NCI-H1048 (cell line): ENCODE results near the gene TBC1D10A.

Experiments
- DNase-seq: peaks from one replicate; lab custom pipeline; 2025; lab: John Stamatoyannopoulos, UW

TBC1D10A gene

DNA sequence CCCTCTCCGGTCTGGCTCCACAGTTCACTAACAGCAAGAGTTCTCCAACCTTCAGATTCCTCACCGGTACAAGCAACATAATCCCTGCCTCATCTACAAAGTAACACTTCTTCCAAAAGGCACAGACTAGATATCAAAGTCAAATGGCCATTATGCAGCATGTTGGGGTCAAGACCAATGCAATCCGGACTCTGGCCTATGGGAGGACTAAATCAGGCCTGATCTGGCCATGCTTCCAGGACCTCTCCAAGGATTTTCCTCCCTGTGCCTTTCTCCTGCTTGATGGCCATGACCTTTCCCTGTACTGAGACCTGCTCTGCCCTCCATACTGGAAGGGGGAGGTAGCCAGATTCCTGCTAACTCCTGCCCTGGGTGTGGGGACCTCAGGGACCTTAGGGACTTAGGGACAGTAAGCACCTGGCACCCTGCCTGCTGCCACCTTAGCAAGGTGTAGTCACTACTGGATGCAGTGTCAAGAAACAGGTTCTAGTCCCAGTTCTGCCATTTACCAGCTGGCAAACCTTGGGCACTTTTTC, 6.7 kb downstream of the TBC1D10A start:
- DNase-seq: no peak

DNA sequence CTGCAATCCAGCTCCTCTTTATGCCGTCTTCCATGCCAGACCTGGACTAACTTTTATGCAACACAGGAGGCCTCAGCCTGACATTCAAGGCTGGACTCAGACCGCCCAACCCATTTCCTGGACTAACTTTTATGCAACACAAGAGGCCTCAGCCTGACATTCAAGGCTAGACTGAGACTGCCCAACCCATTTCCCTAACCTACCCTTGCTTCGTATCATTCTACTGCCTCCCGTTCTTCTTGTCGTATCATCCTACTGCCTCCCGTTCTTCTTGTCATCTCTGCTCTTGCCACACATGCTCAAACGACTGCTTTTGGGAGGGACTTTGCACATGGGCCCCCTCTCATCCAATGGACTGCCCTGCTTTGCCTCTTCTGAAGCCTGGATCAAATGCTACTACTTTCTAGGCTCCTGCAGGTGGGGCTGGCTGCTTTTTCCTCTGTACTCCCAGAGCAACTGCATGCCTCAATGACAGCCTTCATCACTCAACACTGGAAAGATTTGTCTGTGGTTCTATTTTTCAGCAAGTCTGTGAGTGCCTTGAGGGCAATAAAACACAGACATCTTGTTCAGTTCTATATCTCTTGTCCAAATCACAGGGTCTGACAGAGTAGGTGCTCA, 7.8 kb downstream of the TBC1D10A start:
- no peak for DNase-seq

DNA sequence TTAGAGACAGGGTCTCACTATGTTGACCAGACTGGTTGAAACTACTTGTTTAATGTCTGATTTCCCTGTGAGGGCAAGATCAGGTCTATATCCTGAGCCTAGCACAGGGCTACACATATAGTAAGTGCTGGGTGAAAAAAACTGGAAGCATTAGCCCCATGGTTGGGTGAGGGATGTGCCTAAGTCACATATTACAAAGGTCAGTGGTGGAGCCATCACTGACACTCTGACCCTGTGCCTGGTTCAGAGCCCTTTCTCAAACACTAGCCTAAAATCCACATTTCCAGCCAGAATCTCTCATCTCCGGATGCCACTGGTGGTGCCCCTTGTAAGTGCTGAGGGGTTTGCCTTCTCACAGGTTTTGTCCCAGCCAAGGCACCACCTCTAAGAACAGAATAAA, 9.0 kb downstream of the TBC1D10A start:
- no peak for DNase-seq

DNA sequence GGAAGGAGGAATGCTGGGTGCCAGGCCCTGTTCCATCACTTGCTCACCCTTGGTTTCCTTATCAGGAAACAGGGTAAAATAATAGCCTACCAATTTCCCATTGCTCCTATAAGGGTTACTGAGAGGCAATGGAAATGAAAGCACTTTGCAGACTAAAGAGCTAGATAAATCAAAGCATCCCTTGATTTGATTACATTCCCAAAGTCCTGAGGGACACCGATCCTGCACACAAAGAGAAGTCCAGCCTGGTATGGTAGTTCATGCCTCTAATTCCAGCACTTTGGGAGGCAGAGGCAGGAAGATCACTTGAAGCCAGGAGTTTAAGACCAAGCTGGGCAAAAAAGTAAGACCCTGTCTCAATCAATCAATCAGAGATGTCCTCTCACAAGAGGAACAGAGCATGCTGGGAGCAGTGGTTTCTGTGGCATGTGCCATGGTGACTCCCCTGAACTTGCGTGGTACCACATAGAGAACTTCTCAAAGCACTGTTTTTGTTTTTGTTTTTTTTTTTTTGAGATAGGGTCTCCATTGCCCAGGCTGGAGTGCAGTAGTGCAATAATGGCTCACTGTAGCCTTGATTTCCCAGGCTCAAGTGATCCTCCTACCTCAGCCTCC, 10.7 kb downstream of the TBC1D10A start:
- no peak for DNase-seq

DNA sequence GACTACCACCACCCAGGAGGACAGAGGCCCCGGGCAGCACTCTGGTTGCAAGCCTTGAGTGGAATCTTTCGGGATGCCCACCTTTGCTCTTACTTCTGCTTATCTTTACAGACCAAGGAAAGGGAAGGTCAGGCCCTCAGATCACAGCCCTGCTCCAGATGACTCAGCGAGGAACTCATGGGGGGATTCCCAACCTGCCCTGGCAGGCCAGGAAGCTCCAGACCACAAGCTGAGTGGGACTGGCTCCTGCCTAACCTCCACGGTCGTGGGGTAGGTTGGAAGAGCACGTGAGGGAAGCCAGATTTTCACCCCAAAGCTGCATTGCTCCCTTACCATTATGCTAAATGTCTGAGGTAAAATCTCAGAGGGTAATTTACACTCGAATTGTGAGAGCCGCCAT, 11.8 kb downstream of the TBC1D10A start:
- DNase-seq: no peak

DNA sequence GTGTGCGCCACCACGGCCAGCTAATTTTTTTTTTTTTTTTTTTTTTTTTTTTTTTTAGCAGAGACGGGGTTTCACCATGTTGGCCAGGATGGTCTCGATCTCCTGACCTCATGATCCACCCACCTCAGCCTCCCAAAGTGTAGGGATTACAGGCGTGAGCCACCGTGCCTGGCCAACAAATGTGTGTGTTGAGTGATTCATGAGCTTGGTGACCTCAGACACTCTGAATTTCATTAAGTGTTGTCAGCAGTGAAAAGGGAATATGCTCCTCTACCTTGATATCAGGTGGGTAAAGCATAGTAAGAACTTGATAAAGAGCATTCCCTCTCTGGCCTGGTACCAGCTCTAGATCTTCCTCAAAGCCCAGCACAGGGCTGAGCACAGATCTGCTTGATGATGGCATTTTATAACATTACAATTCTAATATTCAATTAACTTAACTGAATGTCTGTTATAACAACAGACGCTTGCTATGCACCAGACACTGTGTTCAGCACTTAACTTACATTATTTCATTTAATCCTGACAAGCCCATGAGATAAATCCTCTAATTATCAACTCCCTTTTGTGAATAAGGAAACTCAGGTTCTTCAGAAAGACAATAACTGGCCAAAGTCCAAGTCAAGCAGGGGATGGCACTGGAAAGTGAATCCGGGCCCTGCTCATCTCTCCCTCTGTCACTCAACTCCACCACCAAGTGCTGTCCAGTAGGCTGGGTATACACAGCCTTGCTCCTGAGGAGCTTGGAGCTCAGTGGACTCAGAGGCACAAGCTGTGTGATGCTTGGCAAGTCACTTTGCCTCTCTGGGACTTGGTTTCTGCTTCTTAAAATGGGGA, 13.0 kb downstream of the TBC1D10A start:
- no peak for DNase-seq

DNA sequence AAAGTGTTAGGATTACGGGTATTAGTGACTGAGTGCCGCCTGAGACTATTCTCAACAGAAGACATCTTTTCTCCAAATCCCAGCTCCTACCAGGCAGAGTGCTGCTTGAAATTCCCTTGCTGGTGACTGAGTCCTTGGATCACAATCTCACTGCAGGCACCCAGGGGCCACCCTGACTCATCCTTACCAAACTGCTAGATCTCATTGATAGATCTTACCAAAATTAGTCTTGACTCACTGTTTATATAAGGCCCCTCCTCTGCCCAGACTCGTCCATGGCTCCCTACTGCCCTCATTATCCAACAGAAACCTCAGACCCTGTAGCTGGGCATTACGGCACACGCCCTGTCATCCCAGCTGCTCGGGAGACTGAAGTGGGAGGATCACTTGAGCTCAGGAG, 14.7 kb downstream of the TBC1D10A start:
- no peak for DNase-seq

DNA sequence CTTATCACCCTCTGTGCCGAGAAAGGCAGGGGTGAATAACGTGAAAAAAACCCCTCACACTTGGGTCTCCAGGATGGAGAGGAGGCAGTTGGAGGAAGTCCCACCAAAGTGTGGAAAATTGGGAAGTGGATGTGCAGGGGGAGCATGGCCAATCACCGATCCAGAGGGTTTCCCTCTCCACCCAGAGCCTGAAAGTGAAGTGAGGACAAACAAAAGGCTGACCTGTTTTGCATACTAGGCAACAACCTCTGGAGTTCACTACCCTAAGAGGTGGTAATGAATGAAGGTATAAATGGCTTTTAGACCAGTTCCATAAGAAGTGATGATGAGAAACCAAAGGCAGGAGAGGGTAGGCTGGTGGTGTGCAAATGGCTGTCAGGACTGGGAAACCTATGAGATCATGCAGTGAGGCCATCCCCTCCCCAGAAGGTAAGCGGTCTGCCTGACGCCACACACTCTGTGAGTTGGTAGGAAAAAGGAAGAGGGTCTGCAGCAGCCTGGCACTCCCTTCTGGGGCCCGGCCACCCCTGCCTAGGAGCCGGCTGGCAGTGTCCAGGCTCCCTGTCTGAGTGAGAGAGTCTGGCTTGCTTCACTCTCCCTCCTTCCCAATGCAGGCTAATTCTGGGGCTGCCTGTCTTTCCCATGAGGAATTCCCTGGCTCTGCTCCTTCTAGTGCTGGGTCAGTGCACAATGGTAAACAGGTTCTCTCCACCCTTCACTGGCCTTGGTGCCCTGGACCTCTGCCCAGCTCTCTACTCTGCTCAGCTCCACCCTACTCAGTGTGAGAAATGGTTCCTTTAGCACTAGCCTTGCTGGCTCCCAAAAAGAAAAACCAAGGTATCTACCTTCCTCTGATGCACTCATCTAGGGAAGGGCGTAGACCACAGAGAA, 15.6 kb downstream of the TBC1D10A start:
- DNase-seq: no peak

DNA sequence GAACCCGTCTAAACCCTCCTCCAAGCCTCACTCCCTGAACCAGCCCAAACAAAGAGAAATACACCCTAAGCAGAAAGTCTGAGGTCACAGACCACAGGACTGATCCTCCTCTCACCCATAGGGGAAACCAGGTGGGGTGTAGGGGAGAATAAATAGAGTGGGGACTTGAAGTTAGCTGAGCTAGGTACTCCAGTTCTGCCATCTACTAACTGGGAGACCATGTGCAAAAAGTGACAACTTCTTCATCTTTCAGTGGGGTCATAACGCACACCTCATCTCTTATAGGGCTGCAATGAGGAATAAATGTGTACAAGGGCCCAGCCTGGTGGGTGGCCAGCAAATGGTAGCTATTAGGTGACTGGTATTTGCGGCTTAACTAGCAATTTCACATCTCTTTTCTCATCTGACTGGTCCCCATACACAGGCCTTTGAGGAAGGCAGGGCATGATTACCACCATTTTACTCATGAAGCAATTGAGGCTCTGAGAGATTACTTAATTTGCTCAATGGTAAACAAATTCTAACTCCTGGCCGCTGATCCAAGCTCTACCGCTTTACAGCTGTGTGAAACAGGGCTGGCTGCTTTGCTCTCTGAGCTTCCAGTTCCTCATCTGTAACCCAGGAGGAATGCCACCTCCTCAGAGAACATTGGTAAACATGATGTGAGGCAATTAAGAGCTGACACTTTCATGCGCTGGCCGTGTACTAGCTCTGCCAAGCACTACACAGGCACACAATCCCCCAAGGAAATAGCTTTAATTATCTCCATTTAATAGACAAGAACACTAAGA, 16.6 kb downstream of the TBC1D10A start:
- no peak for DNase-seq

DNA sequence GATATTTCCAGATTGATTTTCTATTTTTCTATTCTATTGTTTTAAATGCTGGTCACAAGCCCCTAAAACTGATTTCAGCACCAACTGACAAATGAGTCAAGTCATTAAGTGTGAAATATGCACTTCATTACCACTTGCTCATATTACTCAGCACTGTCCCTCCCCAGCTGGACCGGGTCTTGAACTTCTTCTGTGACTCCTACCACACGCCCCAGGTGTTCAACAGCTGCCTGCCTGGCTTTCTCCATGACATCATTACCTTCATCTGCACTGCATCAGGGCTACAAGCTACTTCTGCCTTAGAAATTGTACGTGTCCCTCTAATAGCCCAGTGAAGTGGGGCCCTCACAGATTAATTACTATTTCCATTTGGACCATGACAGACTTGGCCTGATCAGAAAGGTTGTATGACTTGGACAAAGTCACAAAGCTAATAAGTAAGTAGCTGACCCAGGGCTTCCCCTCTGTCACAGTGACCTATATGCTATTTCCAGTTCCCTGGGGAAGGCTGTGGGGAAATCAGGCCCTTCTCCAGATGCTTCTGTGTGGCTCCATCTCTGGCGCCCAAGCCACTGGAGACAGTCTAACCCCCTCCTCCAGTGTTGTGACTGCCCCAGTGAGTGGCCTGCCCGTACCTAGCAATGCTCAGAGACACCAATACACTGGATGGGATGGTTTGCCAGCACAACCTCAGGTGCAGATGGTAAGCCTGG, 18.1 kb downstream of the TBC1D10A start:
- no peak for DNase-seq

DNA sequence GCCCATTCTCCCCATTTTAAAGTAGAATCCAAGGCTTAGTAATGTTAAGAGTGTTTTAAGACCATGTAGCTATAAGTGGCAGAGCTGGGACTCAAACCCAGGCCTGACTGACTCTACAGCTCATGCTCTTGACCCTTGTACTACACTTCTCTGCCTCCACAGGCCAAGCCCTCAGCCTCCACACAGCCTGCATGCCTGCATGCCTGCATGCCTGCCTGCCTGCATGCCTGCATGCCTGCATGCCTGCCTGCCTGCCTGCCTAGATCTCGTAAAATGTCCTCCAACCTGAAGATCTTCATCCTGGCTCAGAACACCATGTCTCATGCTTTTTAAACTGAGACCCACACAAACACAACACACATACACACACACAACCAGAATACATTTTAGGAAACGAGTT, 18.6 kb downstream of the TBC1D10A start:
- DNase-seq: no peak

DNA sequence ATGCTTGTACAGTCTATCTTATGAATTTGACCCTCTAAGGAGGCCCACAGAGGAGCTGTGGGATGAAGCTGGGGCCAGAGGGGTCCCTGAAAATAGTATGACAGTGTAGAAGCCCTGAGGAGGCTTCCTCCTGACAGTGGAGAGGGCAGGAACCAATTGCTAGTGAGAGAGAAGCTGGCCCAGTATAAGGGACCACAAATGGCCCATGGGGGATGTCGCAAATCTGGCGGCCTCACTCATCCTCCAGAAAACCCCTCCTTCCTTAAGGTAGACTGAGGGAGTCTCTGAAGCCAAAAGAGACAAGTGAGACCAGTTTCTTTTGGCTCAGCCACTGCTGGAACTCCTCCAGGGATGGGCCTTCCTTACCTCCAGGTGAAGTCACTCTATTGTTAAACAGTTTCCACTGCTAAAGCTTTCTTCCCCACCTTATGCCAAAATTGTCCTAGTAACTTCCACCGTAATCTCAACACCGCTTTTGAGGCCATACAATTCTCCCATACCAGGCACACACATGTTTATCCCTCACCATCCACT, 19.6 kb downstream of the TBC1D10A start:
- no peak for DNase-seq

DNA sequence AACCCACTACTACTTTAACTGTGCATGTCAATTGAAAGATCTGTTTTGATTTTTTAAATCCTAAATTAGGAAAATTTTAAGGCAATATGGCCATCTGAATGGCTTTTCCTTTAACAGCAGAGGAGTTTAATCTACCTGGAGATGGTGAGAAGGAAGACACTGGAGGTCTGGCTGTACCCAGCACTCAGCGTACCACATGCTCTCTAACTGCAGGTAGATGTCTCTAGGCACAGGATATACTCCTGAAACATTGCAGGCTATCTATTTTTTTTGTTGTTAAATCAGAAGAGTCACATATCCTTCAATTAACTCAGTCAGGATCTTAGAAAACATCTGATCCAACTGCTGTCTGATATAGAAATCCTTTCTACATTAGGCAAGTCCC, 20.1 kb downstream of the TBC1D10A start:
- no peak for DNase-seq

DNA sequence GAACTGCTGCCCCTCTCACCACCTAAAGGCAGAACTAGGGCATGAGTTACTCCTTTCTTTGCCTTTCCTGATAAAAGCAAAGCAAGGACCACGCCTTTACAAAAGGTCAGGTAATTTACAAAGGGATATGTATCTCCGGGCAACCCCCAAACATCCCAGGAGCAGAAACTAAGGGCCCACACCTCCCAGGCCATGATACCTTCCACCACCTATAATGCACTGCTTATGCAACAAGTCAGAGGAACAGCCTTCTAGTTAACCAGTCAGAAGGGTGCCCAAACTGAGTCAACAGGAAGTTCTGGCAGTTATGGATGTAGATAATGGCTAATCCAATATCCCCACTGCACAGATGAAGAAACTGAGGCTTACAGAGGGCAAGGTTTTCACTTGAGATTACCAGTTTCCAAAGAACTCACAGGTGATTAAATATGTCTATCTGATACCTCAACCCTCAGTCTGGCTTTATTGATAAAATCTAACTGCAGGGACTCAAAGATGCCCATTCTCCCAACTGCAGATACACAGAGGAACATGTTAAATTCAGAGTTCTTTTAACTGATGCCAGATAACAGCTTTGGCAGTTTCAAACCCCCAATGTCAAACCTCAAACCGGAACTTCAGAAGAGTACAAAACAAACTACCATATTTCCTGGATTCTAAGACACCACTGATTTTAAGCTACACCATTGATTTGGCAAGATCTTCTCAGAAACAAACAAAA, 20.7 kb downstream of the TBC1D10A start:
- DNase-seq: no peak

DNA sequence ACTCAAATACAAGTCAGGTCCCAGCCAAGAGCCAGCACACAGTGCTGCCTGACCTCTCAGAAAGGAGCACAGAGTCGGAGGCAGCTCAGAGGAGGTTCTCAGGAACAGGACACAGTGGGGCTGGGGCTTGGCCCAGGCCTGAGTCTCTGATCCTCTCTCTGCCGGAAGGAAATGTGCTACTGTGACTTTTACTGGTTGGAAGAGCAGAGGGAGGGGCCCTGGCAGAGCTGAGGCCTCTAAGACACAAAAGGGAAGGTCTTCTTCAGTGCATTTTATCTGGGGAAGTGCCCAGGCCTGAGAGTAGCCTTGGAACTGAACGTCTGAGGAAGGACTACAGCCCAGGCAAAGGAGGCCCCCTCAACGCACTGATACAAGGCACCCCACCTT, 21.2 kb downstream of the TBC1D10A start:
- no peak for DNase-seq

DNA sequence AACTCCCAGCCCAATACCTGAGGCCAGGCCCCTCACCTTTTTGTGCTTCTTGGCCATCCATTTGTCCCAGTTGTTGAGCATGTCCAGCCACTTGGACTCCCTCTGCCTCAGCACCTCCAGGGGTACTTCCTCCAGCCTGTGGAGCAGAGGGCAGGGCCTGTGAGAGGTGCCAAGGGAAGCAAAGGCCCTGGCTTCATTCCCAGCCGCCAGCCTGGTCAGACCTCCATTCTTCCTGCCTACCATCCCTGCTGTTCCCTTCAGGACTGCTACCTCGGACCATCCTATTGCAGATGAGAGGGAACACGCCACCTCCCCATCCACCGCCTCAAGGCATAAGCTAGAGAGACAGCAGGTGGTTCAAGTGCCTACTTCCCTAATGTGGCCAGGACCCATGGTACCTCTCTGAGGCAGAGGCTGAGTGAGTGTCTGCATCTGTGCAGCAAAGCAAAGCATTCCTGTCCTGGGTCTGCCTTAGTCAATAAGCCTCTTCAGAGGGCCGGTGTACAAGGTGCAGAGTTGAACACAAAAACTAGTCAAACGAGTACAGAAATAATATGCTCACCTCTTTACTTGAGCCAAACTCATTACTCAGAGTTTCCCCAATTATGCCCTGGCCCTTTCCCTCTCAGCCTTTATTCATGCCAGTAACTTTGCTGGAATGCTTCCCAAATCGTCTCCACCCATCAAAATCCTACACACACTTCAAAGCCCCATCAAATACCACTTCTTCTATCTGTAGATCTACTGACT, 22.1 kb downstream of the TBC1D10A start:
- no peak for DNase-seq

DNA sequence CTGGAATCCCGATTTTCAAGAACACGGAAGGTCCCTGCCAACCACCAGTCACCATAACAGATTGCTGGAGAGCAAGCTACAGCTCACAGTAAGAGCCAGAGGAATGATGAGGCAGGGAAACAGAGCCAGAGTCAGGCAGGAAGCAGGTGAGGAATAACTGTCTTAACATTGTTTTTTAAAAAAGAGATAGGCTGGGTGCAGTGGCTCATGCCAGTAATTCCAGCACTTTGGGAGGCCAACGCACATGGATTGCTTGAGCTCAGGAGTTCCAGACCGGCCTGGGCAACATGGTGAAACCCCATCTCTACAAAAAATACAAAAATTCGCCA, 24.0 kb downstream of the TBC1D10A start:
- no peak for DNase-seq

DNA sequence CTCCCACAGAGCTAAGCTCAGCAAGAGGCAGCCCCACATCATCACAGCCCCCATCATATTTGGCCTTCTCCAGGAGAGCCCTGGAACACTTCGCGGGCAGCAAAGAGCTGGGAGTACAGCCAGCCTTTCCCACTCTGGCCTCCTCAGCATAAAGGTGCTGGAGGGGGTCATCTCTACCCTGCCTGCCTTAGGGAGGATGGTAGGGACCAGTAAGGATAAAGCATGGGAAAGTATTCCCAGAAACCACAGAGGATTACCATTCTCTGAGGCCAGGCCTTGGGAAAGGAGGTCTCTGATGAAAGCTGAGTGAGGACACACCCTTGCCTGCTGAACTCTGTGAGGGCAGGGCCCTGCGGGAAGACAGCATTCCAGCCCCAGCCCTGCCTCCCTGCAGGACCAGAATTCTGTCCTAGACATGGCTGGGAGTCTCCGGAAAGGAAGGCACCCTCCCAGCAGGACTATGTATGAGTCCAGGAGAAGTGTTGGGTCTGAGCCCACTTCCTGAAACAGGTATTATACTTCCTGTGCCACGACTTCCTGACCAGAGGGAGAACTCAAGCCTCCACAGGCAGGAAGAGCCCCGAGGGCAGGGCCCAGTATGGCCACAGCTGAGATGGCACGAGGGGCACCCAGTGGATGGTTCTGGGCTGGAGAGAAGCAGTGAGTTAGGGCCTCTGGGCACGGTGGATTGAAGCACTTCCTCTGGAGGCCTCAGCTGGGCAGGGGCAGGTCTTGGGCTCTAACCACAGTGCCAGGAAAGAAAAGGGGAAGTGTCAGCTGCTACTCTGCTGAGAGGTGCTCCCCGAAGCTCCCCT, 24.5 kb downstream of the TBC1D10A start:
- no peak for DNase-seq
